Measurements from ENCODE around the gene CLEC4G.

The CLEC4G gene

GRCh38 chr19:7730286-7731217, 1.4 kb downstream of the CLEC4G start:
- H3K79me2 ChIP-seq (ENCODE audit: control insufficient read depth, low read length): no peaks in the 10 kb centered on the region
- no peak overlapping the region for H3K4me3 ChIP-seq (ENCODE audit: low read length)
- peaks cover 15% of the 10 kb centered on the region; the same call in 1 of the 2 replicates for H3K27me3 ChIP-seq (ENCODE audit: control insufficient read depth, low read length)
- H3F3A ChIP-seq (ENCODE audit: control insufficient read depth, insufficient read depth): no peaks in the 10 kb centered on the region
- H3K36me3 ChIP-seq (ENCODE audit: control insufficient read depth, low read length): no peaks in the 10 kb centered on the region
- H3K27ac ChIP-seq (ENCODE audit: low read depth, low read length): no peak overlapping the region
- no peaks in the 10 kb centered on the region for H3K9me3 ChIP-seq (ENCODE audit: control insufficient read depth, insufficient read depth, low read length)
- no peak for TF ChIP-seq EZH2phosphoT487 (IDR thresholded peaks at IDR 0.05; ENCODE audit: borderline replicate concordance, low read length)
- TF ChIP-seq, protein P1, sequence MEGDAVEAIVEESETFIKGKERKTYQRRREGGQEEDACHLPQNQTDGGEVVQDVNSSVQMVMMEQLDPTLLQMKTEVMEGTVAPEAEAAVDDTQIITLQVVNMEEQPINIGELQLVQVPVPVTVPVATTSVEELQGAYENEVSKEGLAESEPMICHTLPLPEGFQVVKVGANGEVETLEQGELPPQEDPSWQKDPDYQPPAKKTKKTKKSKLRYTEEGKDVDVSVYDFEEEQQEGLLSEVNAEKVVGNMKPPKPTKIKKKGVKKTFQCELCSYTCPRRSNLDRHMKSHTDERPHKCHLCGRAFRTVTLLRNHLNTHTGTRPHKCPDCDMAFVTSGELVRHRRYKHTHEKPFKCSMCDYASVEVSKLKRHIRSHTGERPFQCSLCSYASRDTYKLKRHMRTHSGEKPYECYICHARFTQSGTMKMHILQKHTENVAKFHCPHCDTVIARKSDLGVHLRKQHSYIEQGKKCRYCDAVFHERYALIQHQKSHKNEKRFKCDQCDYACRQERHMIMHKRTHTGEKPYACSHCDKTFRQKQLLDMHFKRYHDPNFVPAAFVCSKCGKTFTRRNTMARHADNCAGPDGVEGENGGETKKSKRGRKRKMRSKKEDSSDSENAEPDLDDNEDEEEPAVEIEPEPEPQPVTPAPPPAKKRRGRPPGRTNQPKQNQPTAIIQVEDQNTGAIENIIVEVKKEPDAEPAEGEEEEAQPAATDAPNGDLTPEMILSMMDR (IDR thresholded peaks at IDR 0.05; ENCODE audit: low read depth, low read length, poor library complexity, severe bottlenecking): no peak
- no peak overlapping the region for H3K4me2 ChIP-seq (ENCODE audit: low read length)
- H3K4me1 ChIP-seq (ENCODE audit: control insufficient read depth, low read length): no peaks in the 10 kb centered on the region
- H3K9me2 ChIP-seq (replicated peaks; ENCODE audit: control insufficient read depth, low read length): no peaks in the 10 kb centered on the region
- no peaks in the 10 kb centered on the region for H4K20me1 ChIP-seq (ENCODE audit: control insufficient read depth, insufficient read depth, low read depth, low read length)

GRCh38 chr19:7729831-7730285, 2.1 kb downstream of the CLEC4G start:
- no peaks in the 10 kb centered on the region for H3K9me3 ChIP-seq (ENCODE audit: control insufficient read depth, insufficient read depth, low read length)
- no peaks in the 10 kb centered on the region for H3F3A ChIP-seq (ENCODE audit: control insufficient read depth, insufficient read depth)
- no peak overlapping the region for H3K4me3 ChIP-seq (ENCODE audit: low read length)
- H4K20me1 ChIP-seq (ENCODE audit: control insufficient read depth, insufficient read depth, low read depth, low read length): no peaks in the 10 kb centered on the region
- H3K4me1 ChIP-seq (ENCODE audit: control insufficient read depth, low read length): no peaks in the 10 kb centered on the region
- no peaks in the 10 kb centered on the region for H3K36me3 ChIP-seq (ENCODE audit: control insufficient read depth, low read length)
- peaks cover 15% of the 10 kb centered on the region for H3K27me3 ChIP-seq (ENCODE audit: control insufficient read depth, low read length)
- H3K27ac ChIP-seq (ENCODE audit: low read depth, low read length): no peak overlapping the region
- no peak for TF ChIP-seq EZH2phosphoT487 (IDR thresholded peaks at IDR 0.05; ENCODE audit: borderline replicate concordance, low read length)
- TF ChIP-seq, protein P1 (IDR thresholded peaks at IDR 0.05; ENCODE audit: low read depth, low read length, poor library complexity, severe bottlenecking): no peak
- H3K4me2 ChIP-seq (ENCODE audit: low read length): no peak overlapping the region
- no peaks in the 10 kb centered on the region for H3K79me2 ChIP-seq (ENCODE audit: control insufficient read depth, low read length)
- no peaks in the 10 kb centered on the region for H3K9me2 ChIP-seq (replicated peaks; ENCODE audit: control insufficient read depth, low read length)

- Histone ChIP-seq H3K79me2 (ENCODE audit: control insufficient read depth, low read length) (no peaks in the 10 kb centered on the region), H4K20me1 (ENCODE audit: control insufficient read depth, insufficient read depth, low read depth, low read length) (no peaks in the 10 kb centered on the region), H3K4me1 (ENCODE audit: control insufficient read depth, low read length) (no peaks in the 10 kb centered on the region), H3K9me2 (replicated peaks; ENCODE audit: control insufficient read depth, low read length) (no peaks in the 10 kb centered on the region), H3K27ac (ENCODE audit: low read depth, low read length) (no peak overlapping the region), H3K27me3 (ENCODE audit: control insufficient read depth, low read length) (peaks cover 15% of the 10 kb centered on the region), H3K4me2 (ENCODE audit: low read length) (no peak overlapping the region), H3K4me3 (ENCODE audit: low read length) (no peak overlapping the region), H3F3A (ENCODE audit: control insufficient read depth, insufficient read depth) (no peaks in the 10 kb centered on the region), H3K9me3 (ENCODE audit: control insufficient read depth, insufficient read depth, low read length) (no peaks in the 10 kb centered on the region), H3K36me3 (ENCODE audit: control insufficient read depth, low read length) (no peaks in the 10 kb centered on the region)
- TF ChIP-seq, protein P1 (IDR thresholded peaks at IDR 0.05; ENCODE audit: low read depth, low read length, poor library complexity, severe bottlenecking): no peak
- TF ChIP-seq EZH2phosphoT487 (IDR thresholded peaks at IDR 0.05; ENCODE audit: borderline replicate concordance, low read length): no peak
These were observed 2.7 kb downstream of the CLEC4G start for GRCh38 chr19:7729211-7729610.
